ENCODE data around the gene CCDC85C. TPM values are rescaled to one million over a fixed set of nuclear protein-coding genes. Genes with fewer than 3 reads are reported as not detected.

CCDC85C gene
- total RNA-seq, 6 experiments from 2014 or later: 31.3 to 41.4 (median 34.3) TPM

GRCh38 chr14:99463974-99464373 lies 140.0 kb downstream of the CCDC85C start:
- no peak overlapping the region for H3K27ac Mint-ChIP-seq
- no peak for TF ChIP-seq CTCF (IDR thresholded peaks at IDR 0.05)

GRCh38 chr14:99462210-99462609 lies 141.8 kb downstream of the CCDC85C start:
- H3K9me3 Mint-ChIP-seq: no peaks in the 10 kb centered on the region
- H3K36me3 Mint-ChIP-seq (ENCODE audit: low read depth): peaks cover 12% of the 10 kb centered on the region
- peaks cover 10% of the 10 kb centered on the region for H3K4me1 Mint-ChIP-seq (ENCODE audit: low read depth)
- no peak for TF ChIP-seq CTCF (IDR thresholded peaks at IDR 0.05)
- H3K27me3 Mint-ChIP-seq (ENCODE audit: insufficient read depth): no peaks in the 10 kb centered on the region; the same call in 1 of the 2 replicates
- DNase-seq: no peak
- H3K27ac Mint-ChIP-seq: no peak overlapping the region
- H3K4me3 Mint-ChIP-seq: no peak overlapping the region

More at GRCh38 chr14:99463974-99464373, 140.0 kb downstream of the CCDC85C start:
- Mint-ChIP-seq H3K27me3 (ENCODE audit: insufficient read depth) (no peaks in the 10 kb centered on the region; the same call in 1 of the 2 replicates), H3K4me1 (ENCODE audit: low read depth) (peaks cover 18% of the 10 kb centered on the region), H3K9me3 (no peaks in the 10 kb centered on the region), H3K36me3 (ENCODE audit: low read depth) (peaks cover 11% of the 10 kb centered on the region), H3K4me3 (no peak overlapping the region)
- DNase-seq: no peak

GRCh38 chr14:99461411-99462085 lies 142.5 kb downstream of the CCDC85C start:
- no peaks in the 10 kb centered on the region; the same call in 1 of the 2 replicates for H3K27me3 Mint-ChIP-seq (ENCODE audit: insufficient read depth)
- H3K4me1 Mint-ChIP-seq (ENCODE audit: low read depth): peaks cover 10% of the 10 kb centered on the region
- H3K9me3 Mint-ChIP-seq: no peaks in the 10 kb centered on the region
- no peak for DNase-seq
- TF ChIP-seq CTCF (IDR thresholded peaks at IDR 0.05): no peak
- H3K36me3 Mint-ChIP-seq (ENCODE audit: low read depth): peaks cover 19% of the 10 kb centered on the region
- 0 out of 2 replicates have a peak overlapping the region, but pooled peaks have one; percentile 34 for H3K27ac Mint-ChIP-seq
- no peak overlapping the region for H3K4me3 Mint-ChIP-seq

- Mint-ChIP-seq H3K36me3 (ENCODE audit: low read depth) (peaks cover 21% of the 10 kb centered on the region), H3K9me3 (no peaks in the 10 kb centered on the region), H3K4me3 (no peak overlapping the region), H3K27ac (no peak overlapping the region), H3K4me1 (ENCODE audit: low read depth) (peaks cover 10% of the 10 kb centered on the region), H3K27me3 (ENCODE audit: insufficient read depth) (no peaks in the 10 kb centered on the region; the same call in 1 of the 2 replicates)
- no peak for TF ChIP-seq CTCF (IDR thresholded peaks at IDR 0.05)
- DNase-seq: no peak
Observed at GRCh38 chr14:99460793-99461192, 143.2 kb downstream of the CCDC85C start.

- TF ChIP-seq CTCF (IDR thresholded peaks at IDR 0.05): no peak
- Mint-ChIP-seq H3K27me3 (ENCODE audit: insufficient read depth) (no peaks in the 10 kb centered on the region; the same call in 1 of the 2 replicates), H3K4me1 (ENCODE audit: low read depth) (peaks cover 16% of the 10 kb centered on the region), H3K27ac (no peak overlapping the region), H3K9me3 (no peaks in the 10 kb centered on the region), H3K4me3 (no peak overlapping the region), H3K36me3 (ENCODE audit: low read depth) (peaks cover 21% of the 10 kb centered on the region)
- DNase-seq: no peak
Observed at GRCh38 chr14:99459481-99460100, 144.4 kb downstream of the CCDC85C start.
